ENCODE results near the gene TM9SF4. TPM values are rescaled to one million over a fixed set of nuclear protein-coding genes. Genes with fewer than 3 reads are reported as not detected.

The TM9SF4 gene
- total and polyA plus RNA-seq, 4 donors = 18.4 to 46.6 (median 38.5) TPM

- Histone ChIP-seq H3K9ac (ENCODE audit: insufficient read depth in 1 of 2, low read length in 2 of 2) (no peak overlapping the region), H3K27ac (ENCODE audit: low read depth in 1 of 2, low read length in 1 of 2) (peak overlapping the region in 1 of 2 donors; percentile 41), H3K4me1 (ENCODE audit: control insufficient read depth in 5 of 5, insufficient read depth in 5 of 5, low read length in 5 of 5) (peaks cover 0 to 7% (median 0%) of the 10 kb centered on the region in 5 donors), H3K9me3 (ENCODE audit: control insufficient read depth in 4 of 4, insufficient read depth in 3 of 4, low read length in 3 of 4) (no peaks in the 10 kb centered on the region), H3K4me3 (no peak overlapping the region), H3K27me3 (ENCODE audit: control insufficient read depth in 3 of 3, insufficient read depth in 3 of 3, low read length in 2 of 3) (peaks cover 0 to 5% (median 3%) of the 10 kb centered on the region in 3 donors), H3K36me3 (ENCODE audit: control insufficient read depth in 4 of 4, insufficient read depth in 4 of 4, low read length in 4 of 4) (no peaks in the 10 kb centered on the region)
- TF ChIP-seq, protein P1, sequence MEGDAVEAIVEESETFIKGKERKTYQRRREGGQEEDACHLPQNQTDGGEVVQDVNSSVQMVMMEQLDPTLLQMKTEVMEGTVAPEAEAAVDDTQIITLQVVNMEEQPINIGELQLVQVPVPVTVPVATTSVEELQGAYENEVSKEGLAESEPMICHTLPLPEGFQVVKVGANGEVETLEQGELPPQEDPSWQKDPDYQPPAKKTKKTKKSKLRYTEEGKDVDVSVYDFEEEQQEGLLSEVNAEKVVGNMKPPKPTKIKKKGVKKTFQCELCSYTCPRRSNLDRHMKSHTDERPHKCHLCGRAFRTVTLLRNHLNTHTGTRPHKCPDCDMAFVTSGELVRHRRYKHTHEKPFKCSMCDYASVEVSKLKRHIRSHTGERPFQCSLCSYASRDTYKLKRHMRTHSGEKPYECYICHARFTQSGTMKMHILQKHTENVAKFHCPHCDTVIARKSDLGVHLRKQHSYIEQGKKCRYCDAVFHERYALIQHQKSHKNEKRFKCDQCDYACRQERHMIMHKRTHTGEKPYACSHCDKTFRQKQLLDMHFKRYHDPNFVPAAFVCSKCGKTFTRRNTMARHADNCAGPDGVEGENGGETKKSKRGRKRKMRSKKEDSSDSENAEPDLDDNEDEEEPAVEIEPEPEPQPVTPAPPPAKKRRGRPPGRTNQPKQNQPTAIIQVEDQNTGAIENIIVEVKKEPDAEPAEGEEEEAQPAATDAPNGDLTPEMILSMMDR (IDR thresholded peaks at IDR 0.05; ENCODE audit: control extremely low read depth, extremely low read depth) = no peak
- DNase-seq (no peak), ATAC-seq (ENCODE audit: insufficient read depth, low FRiP score) (no peak)
Observed at GRCh38 chr20:32069711-32070110, 39.8 kb upstream of the TM9SF4 start.

DNA sequence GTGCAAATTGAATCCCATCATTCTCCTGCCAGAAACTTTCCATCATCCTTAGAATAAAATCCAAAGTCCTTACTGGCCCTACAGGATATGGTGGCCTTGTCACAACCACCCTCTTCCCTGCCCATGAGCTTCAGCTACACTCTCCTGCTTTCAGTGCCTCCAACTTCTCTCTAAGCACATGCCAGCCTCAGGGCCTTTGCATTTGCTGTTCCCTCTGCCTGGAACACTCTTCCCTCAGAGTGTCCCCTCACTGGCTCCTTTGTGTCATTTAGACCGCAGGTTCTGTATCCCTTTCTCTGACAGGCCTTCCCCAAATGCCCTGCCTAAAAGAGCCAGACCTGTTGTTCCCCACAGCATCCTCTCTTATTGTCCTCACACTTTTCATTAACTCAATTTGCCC is 39.2 kb upstream of the TM9SF4 start:
- 72 to 81% methylated on average over 1 of the region's 1 CpG for WGBS, 2 donors
- Histone ChIP-seq H3K27me3 (ENCODE audit: control insufficient read depth in 3 of 3, insufficient read depth in 3 of 3, low read length in 2 of 3) (peaks cover 0 to 5% (median 3%) of the 10 kb centered on the region in 3 donors), H3K4me3 (no peak overlapping the region), H3K9me3 (ENCODE audit: control insufficient read depth in 4 of 4, insufficient read depth in 3 of 4, low read length in 3 of 4) (no peaks in the 10 kb centered on the region), H3K9ac (ENCODE audit: insufficient read depth in 1 of 2, low read length in 2 of 2) (no peak overlapping the region), H3K36me3 (ENCODE audit: control insufficient read depth in 4 of 4, insufficient read depth in 4 of 4, low read length in 4 of 4) (no peaks in the 10 kb centered on the region), H3K4me1 (ENCODE audit: control insufficient read depth in 5 of 5, insufficient read depth in 5 of 5, low read length in 5 of 5) (peaks cover 0 to 7% (median 0%) of the 10 kb centered on the region in 5 donors), H3K27ac (ENCODE audit: low read depth in 1 of 2, low read length in 1 of 2) (peak overlapping the region in 1 of 2 donors; percentile 41)
- TF ChIP-seq, protein P1 (IDR thresholded peaks at IDR 0.05; ENCODE audit: control extremely low read depth, extremely low read depth) = no peak
- ATAC-seq (ENCODE audit: insufficient read depth, low FRiP score) (no peak), DNase-seq (no peak)

DNA sequence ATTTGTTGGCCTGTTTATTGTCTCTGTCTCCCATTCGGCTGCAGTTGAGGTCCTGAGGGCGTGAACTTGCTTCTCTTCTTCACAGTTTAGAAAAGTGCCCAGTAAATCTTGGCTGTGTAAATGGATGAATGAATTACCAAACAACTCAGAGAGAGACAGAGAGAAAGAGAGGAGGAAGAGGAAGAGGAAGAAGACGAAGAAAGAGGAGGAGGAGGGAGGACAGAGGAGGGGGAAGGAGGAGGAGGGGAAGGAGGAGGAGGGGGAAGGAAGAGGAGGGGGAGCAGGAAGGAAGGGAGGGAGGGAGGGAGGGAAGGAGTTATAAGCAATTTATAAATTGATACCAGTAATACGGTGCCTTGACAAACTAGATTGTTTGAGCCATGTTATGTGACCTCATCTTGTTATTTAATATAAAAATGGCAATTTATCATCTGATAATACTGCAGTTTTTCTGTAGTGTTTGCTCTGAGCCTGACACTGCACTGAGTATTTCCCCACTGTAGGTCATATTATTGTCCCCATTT is 38.8 kb upstream of the TM9SF4 start:
- TF ChIP-seq, protein P1 (IDR thresholded peaks at IDR 0.05; ENCODE audit: control extremely low read depth, extremely low read depth) = no peak
- H3K4me1 ChIP-seq (ENCODE audit: control insufficient read depth in 5 of 5, insufficient read depth in 5 of 5, low read length in 5 of 5) = peaks cover 0 to 7% (median 0%) of the 10 kb centered on the region in 5 donors
- no peak overlapping the region for H3K9ac ChIP-seq (ENCODE audit: insufficient read depth in 1 of 2, low read length in 2 of 2)
- no peak for ATAC-seq (ENCODE audit: insufficient read depth, low FRiP score)
- no peak for DNase-seq
- H3K27ac ChIP-seq (ENCODE audit: low read depth in 1 of 2, low read length in 1 of 2) = peak overlapping the region in 1 of 2 donors; percentile 41
- no peaks in the 10 kb centered on the region for H3K9me3 ChIP-seq (ENCODE audit: control insufficient read depth in 4 of 4, insufficient read depth in 3 of 4, low read length in 3 of 4)
- H3K36me3 ChIP-seq (ENCODE audit: control insufficient read depth in 4 of 4, insufficient read depth in 4 of 4, low read length in 4 of 4) = no peaks in the 10 kb centered on the region
- H3K4me3 ChIP-seq = no peak overlapping the region
- 27 to 29% methylated on average over 4 of the region's 4 CpGs for WGBS, 2 donors
- peaks cover 0 to 5% (median 3%) of the 10 kb centered on the region in 3 donors for H3K27me3 ChIP-seq (ENCODE audit: control insufficient read depth in 3 of 3, insufficient read depth in 3 of 3, low read length in 2 of 3)
